Skeletal muscle tissue (tissue), 4 donors: Measurements from ENCODE around the gene POLN. TPM values are rescaled to one million over a fixed set of nuclear protein-coding genes. Genes with fewer than 3 reads are reported as not detected.

Experiments
- H3K27ac ChIP-seq: one replicate; pipeline ENCODE4 v1.7.0; 2013; ENCODE audit warnings: mild to moderate bottlenecking, low read depth, low read length, inconsistent platforms
- H3K27me3 ChIP-seq, 3 donors: one replicate each; pipeline ENCODE4 v1.7.0; 2013; ENCODE audit warnings: low read length in 3 of 3; ENCODE audit not compliant: control insufficient read depth in 3 of 3, insufficient read depth in 3 of 3
- H3K36me3 ChIP-seq, 3 donors: one replicate each; pipeline ENCODE4 v1.7.0; 2013; ENCODE audit warnings: low read length in 3 of 3; ENCODE audit not compliant: control insufficient read depth in 3 of 3, insufficient read depth in 3 of 3
- H3K4me1 ChIP-seq, 3 donors: one replicate each; pipeline ENCODE4 v1.7.0; 2013; ENCODE audit warnings: low read length in 3 of 3, mild to moderate bottlenecking in 3 of 3; ENCODE audit not compliant: control insufficient read depth in 3 of 3, insufficient read depth in 3 of 3
- H3K4me3 ChIP-seq, 3 donors: one replicate each; pipeline ENCODE4 v1.7.0; 2013; ENCODE audit warnings: low read length in 3 of 3
- H3K9ac ChIP-seq, 3 donors: one replicate each; pipeline ENCODE4 v1.7.0; 2013; ENCODE audit warnings: low read length in 3 of 3, mild to moderate bottlenecking in 3 of 3, moderate library complexity in 2 of 3, low read depth in 1 of 3
- H3K9me3 ChIP-seq, 3 donors: one replicate each; pipeline ENCODE4 v1.7.0; 2013; ENCODE audit warnings: low read length in 3 of 3; ENCODE audit not compliant: control insufficient read depth in 3 of 3
- total RNA-seq: library from RNA; depleted of rRNA; stranded (reverse); fragments of >200 nt; gene quantifications from one replicate; pipeline ENCODE4 v1.2.3, GENCODE V29; 2014
- donor health status: Osteomylitis.

POLN gene
- total RNA-seq, 1 donor from 2014 or later = 4.2 TPM

- Histone ChIP-seq H3K4me3 (peak overlapping the region in 1 of 3 donors; percentile 29), H3K27ac (no peak overlapping the region), H3K9me3 (no peaks in the 10 kb centered on the region), H3K27me3 (no peaks in the 10 kb centered on the region), H3K9ac (peak overlapping the region in 2 of 3 donors; percentile 10 to 86), H3K4me1 (peaks cover 65 to 80% (median 79%) of the 10 kb centered on the region in 3 donors), H3K36me3 (peaks cover 0 to 7% (median 2%) of the 10 kb centered on the region in 3 donors)
Observed at GRCh38 chr4:2263926-2264321, 22.0 kb upstream of the POLN start.

DNA sequence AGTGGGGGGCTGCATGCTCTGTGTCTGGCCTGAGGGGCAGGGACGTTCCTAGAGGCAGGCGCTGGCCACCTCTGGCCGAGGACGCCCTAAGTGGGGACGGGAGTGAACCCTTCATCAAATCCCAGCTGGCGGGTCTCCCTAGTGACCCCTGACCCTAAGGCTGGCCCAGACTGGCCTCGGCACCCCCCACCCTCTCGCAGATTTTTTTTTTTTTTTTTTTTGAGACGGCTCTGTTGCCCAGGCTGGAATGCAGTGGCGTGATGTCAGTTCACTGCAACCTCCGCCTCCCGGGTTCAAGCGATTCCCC is 21.0 kb upstream of the POLN start:
- H3K9ac ChIP-seq = peak overlapping the region; percentile 87 to 96 (median 94)
- H3K36me3 ChIP-seq = peaks cover 4 to 9% (median 8%) of the 10 kb centered on the region in 3 donors
- H3K27me3 ChIP-seq = no peaks in the 10 kb centered on the region
- peak overlapping the region; percentile 72 to 85 (median 81) for H3K4me3 ChIP-seq
- H3K4me1 ChIP-seq = peaks cover 65 to 80% (median 79%) of the 10 kb centered on the region in 3 donors
- no peaks in the 10 kb centered on the region for H3K9me3 ChIP-seq
- peak overlapping the region; percentile 93 for H3K27ac ChIP-seq

- Histone ChIP-seq H3K27ac (peak overlapping the region; percentile 93), H3K9ac (peak overlapping the region; percentile 87 to 96 (median 94)), H3K36me3 (peaks cover 9 to 14% (median 9%) of the 10 kb centered on the region in 3 donors), H3K4me1 (peaks cover 69 to 80% (median 80%) of the 10 kb centered on the region in 3 donors), H3K4me3 (peak overlapping the region; percentile 72 to 85 (median 81)), H3K9me3 (no peaks in the 10 kb centered on the region), H3K27me3 (no peaks in the 10 kb centered on the region)
Observed at GRCh38 chr4:2262145-2262943, 20.4 kb upstream of the POLN start.

GRCh38 chr4:2261853-2262144 is 19.9 kb upstream of the POLN start, which contains the start of gene MXD4:
Gene MXD4 (minus strand): TSS chr4:2262109. CDS start chr4:2261980, 129 bp downstream.
- Histone ChIP-seq H3K4me1 (peaks cover 74 to 80% (median 80%) of the 10 kb centered on the region in 3 donors), H3K36me3 (peaks cover 11 to 17% (median 12%) of the 10 kb centered on the region in 3 donors), H3K27ac (peak within 1 kb of the TSS; percentile 93), H3K9ac (peak within 1 kb of the TSS; percentile 88 to 96 (median 94)), H3K4me3 (peak within 1 kb of the TSS; percentile 72 to 85 (median 81)), H3K27me3 (no peaks in the 10 kb centered on the region), H3K9me3 (no peaks in the 10 kb centered on the region)

- H3K4me3 ChIP-seq = peak overlapping the region; percentile 70 to 81 (median 79)
- no peaks in the 10 kb centered on the region for H3K9me3 ChIP-seq
- H3K36me3 ChIP-seq = peaks cover 11 to 17% (median 12%) of the 10 kb centered on the region in 3 donors
- H3K9ac ChIP-seq = peak overlapping the region; percentile 80 to 89 (median 88)
- peak overlapping the region; percentile 71 for H3K27ac ChIP-seq
- H3K27me3 ChIP-seq = no peaks in the 10 kb centered on the region
- peaks cover 79 to 83% (median 80%) of the 10 kb centered on the region in 3 donors for H3K4me1 ChIP-seq
Observed at GRCh38 chr4:2261110-2261852, 19.4 kb upstream of the POLN start.

DNA sequence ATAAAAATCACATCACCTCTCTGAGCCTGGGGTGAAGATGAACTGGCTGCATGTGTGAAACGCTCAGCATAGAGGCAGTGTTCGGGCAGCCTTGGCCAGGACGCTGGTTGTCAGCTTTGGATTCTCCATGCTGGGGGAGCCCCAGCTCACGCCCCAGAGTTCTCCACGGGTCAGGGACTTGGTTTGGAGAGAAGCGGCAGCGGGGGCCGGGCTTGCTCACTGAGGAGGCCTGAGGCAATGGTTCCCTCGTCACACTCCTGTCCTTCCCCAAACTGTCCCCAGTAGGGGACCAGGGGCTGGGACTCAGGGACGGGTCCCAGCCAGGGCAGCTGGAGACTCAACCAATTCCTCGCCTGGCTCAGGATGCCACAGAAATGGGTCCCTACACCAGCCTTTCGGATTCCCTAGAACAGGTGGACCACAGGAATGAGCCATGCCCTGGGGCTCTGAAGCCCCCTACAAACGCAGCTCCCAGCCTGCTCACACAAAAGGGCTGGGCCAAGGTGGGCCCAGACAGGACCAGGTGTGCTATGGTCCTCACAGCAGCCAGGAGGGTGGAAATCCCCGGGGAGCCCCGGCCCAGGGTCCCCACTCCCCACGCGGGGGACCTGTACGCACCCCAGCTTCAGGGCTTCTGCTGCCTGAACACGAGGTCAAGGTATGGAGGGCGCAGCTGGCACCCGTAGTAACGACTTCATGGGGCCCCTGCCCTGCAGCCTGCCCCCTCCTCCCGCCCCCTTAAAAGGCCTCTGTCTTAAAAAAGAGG is 18.6 kb upstream of the POLN start:
- H3K4me1 ChIP-seq = peaks cover 80 to 83% (median 80%) of the 10 kb centered on the region in 3 donors

GRCh38 chr4:2259541-2260343 is 17.8 kb upstream of the POLN start:
- Histone ChIP-seq H3K27me3 (no peaks in the 10 kb centered on the region), H3K4me1 (peaks cover 79 to 83% (median 79%) of the 10 kb centered on the region in 3 donors), H3K27ac (peak overlapping the region; percentile 62), H3K9me3 (no peaks in the 10 kb centered on the region), H3K9ac (peak overlapping the region; percentile 25 to 89 (median 80)), H3K36me3 (peaks cover 15 to 21% (median 16%) of the 10 kb centered on the region in 3 donors), H3K4me3 (peak overlapping the region; percentile 70 to 81 (median 79))

More for the DNA sequence above, 18.6 kb upstream of the POLN start:
- H3K36me3 ChIP-seq = peaks cover 11 to 17% (median 12%) of the 10 kb centered on the region in 3 donors
- no peaks in the 10 kb centered on the region for H3K9me3 ChIP-seq
- peak overlapping the region; percentile 62 for H3K27ac ChIP-seq
- H3K27me3 ChIP-seq = no peaks in the 10 kb centered on the region
- peak overlapping the region; percentile 25 to 89 (median 80) for H3K9ac ChIP-seq
- H3K4me3 ChIP-seq = peak overlapping the region; percentile 70 to 81 (median 79)

- Histone ChIP-seq H3K27me3 (no peaks in the 10 kb centered on the region), H3K36me3 (peaks cover 19 to 27% (median 20%) of the 10 kb centered on the region in 3 donors), H3K9ac (peak overlapping the region in 1 of 3 donors; percentile 89), H3K4me1 (peaks cover 75 to 79% (median 77%) of the 10 kb centered on the region in 3 donors), H3K4me3 (peak overlapping the region in 2 of 3 donors; percentile 29 to 31), H3K27ac (no peak overlapping the region), H3K9me3 (no peaks in the 10 kb centered on the region)
Observed at GRCh38 chr4:2259036-2259540, 17.2 kb upstream of the POLN start.
